ENCODE results near the gene MAU2. TPM values are rescaled to one million over a fixed set of nuclear protein-coding genes. Genes with fewer than 3 reads are reported as not detected.
"Not testable (repeated sequence)": the region's sequence is repeated elsewhere in the genome, so short reads cannot be mapped to it uniquely, and the experiment has no call there.

The MAU2 gene
- total RNA-seq, 2 experiments from 2014 or later: 67.0 to 67.4 TPM

GRCh38 chr19:19388568-19389555, 68.2 kb downstream of the MAU2 start:
- POLR2A ChIA-PET: interaction anchor here (1.1 kb wide), 1 partner anchor 16 kb away, joined by 3 read pairs; the partner anchor contains the start of gene GATAD2A
- H3K27ac Mint-ChIP-seq: peak overlapping the region; percentile 68
- ATAC-seq: no peak
- peaks cover 67% of the 10 kb centered on the region for H3K4me1 Mint-ChIP-seq (ENCODE audit: low read depth)
- peak overlapping the region; percentile 84 for H3K4me3 Mint-ChIP-seq
- H3K9me3 Mint-ChIP-seq (ENCODE audit: insufficient read depth): no peaks in the 10 kb centered on the region
- H3K27me3 Mint-ChIP-seq (ENCODE audit: low read depth): no peaks in the 10 kb centered on the region
- no peak for DNase-seq
- peaks cover 40% of the 10 kb centered on the region for H3K36me3 Mint-ChIP-seq (ENCODE audit: low read depth)
- CTCF ChIA-PET: interaction anchor here (3.4 to 4.5 kb wide), 2 partner anchors 22 to 101 kb away, joined by 11 to 24 read pairs; no protein-coding TSS in a partner anchor

- CTCF ChIA-PET: interaction anchor here (3.4 to 4.5 kb wide), 2 partner anchors 23 to 100 kb away, joined by 11 to 24 read pairs; no protein-coding TSS in a partner anchor
- Mint-ChIP-seq H3K36me3 (ENCODE audit: low read depth) (peaks cover 41% of the 10 kb centered on the region), H3K27ac (peak overlapping the region; percentile 69), H3K4me3 (peak overlapping the region; percentile 23), H3K4me1 (ENCODE audit: low read depth) (peaks cover 71% of the 10 kb centered on the region)
- not testable (repeated sequence) for ATAC-seq; H3K9me3 Mint-ChIP-seq (ENCODE audit: insufficient read depth); H3K27me3 Mint-ChIP-seq (ENCODE audit: low read depth); DNase-seq
- POLR2A ChIA-PET: interaction anchor here (1.0 to 1.1 kb wide), 2 partner anchors 16 to 17 kb away, joined by 3 to 4 read pairs; partner anchors contain the start of gene GATAD2A
Measured at GRCh38 chr19:19389683-19390082, 69.1 kb downstream of the MAU2 start.

GRCh38 chr19:19394333-19394732, 73.7 kb downstream of the MAU2 start:
- CTCF ChIA-PET: interaction anchor here (1.9 kb wide), 1 partner anchor 96 kb away, joined by 8 read pairs; no protein-coding TSS in a partner anchor
- Mint-ChIP-seq H3K36me3 (ENCODE audit: low read depth) (peaks cover 21% of the 10 kb centered on the region), H3K27ac (peak overlapping the region; percentile 84), H3K4me1 (ENCODE audit: low read depth) (peaks cover 61% of the 10 kb centered on the region)
- H3K4me3 Mint-ChIP-seq; DNase-seq; ATAC-seq; H3K27me3 Mint-ChIP-seq (ENCODE audit: low read depth); H3K9me3 Mint-ChIP-seq (ENCODE audit: insufficient read depth); POLR2A ChIA-PET: not testable (repeated sequence)

GRCh38 chr19:19399733-19400433, 79.3 kb downstream of the MAU2 start:
- Mint-ChIP-seq H3K4me3 (no peak overlapping the region), H3K36me3 (ENCODE audit: low read depth) (peaks cover 12% of the 10 kb centered on the region), H3K27me3 (ENCODE audit: low read depth) (no peaks in the 10 kb centered on the region), H3K4me1 (ENCODE audit: low read depth) (peaks cover 40% of the 10 kb centered on the region), H3K27ac (no peak overlapping the region), H3K9me3 (ENCODE audit: insufficient read depth) (no peaks in the 10 kb centered on the region)
- ChIA-PET CTCF (interaction anchor here (1.3 kb wide), 1 partner anchor 90 kb away, joined by 3 read pairs; no protein-coding TSS in a partner anchor), POLR2A (no interaction called here)
- no peak for ATAC-seq
- DNase-seq: no peak

- no peak overlapping the region for H3K4me3 Mint-ChIP-seq
- no peaks in the 10 kb centered on the region for H3K9me3 Mint-ChIP-seq (ENCODE audit: insufficient read depth)
- H3K4me1 Mint-ChIP-seq (ENCODE audit: low read depth): peaks cover 42% of the 10 kb centered on the region
- DNase-seq (no peak), ATAC-seq (no peak)
- H3K27ac Mint-ChIP-seq: peak overlapping the region; percentile 49
- no peaks in the 10 kb centered on the region for H3K27me3 Mint-ChIP-seq (ENCODE audit: low read depth)
- peaks cover 20% of the 10 kb centered on the region for H3K36me3 Mint-ChIP-seq (ENCODE audit: low read depth)
- ChIA-PET CTCF (interaction anchor here (0.9 kb wide), 1 partner anchor 88 kb away, joined by 4 read pairs; no protein-coding TSS in a partner anchor), POLR2A (no interaction called here)
Measured at GRCh38 chr19:19402656-19403372, 82.2 kb downstream of the MAU2 start.

- Mint-ChIP-seq H3K4me3 (no peak overlapping the region), H3K27ac (peak overlapping the region; percentile 49), H3K36me3 (ENCODE audit: low read depth) (peaks cover 22% of the 10 kb centered on the region), H3K27me3 (ENCODE audit: low read depth) (no peaks in the 10 kb centered on the region), H3K9me3 (ENCODE audit: insufficient read depth) (no peaks in the 10 kb centered on the region), H3K4me1 (ENCODE audit: low read depth) (peaks cover 47% of the 10 kb centered on the region)
- DNase-seq (no peak), ATAC-seq (no peak)
- ChIA-PET POLR2A (no interaction called here), CTCF (interaction anchor here (0.9 to 4.0 kb wide), 2 partner anchors 87 kb away, joined by 4 to 40 read pairs; no protein-coding TSS in a partner anchor)
Measured at GRCh38 chr19:19403373-19403901, 82.8 kb downstream of the MAU2 start.

- Mint-ChIP-seq H3K4me1 (ENCODE audit: low read depth) (peaks cover 61% of the 10 kb centered on the region), H3K9me3 (ENCODE audit: insufficient read depth) (no peaks in the 10 kb centered on the region), H3K27ac (peak within 1 kb of the TSS; percentile 93), H3K36me3 (ENCODE audit: low read depth) (peaks cover 26% of the 10 kb centered on the region), H3K4me3 (peak within 1 kb of the TSS; percentile 98), H3K27me3 (ENCODE audit: low read depth) (no peaks in the 10 kb centered on the region)
- ChIA-PET POLR2A (interaction anchor here (0.5 to 2.7 kb wide), 14 partner anchors 8 to 86 kb away, joined by 3 to 19 read pairs (median 4); no protein-coding TSS in a partner anchor), CTCF (interaction anchor here (0.7 to 4.0 kb wide), 14 partner anchors 8 to 202 kb away, joined by 3 to 40 read pairs (median 8); partner anchors contain the start of gene NR2C2AP)
- ATAC-seq: peak; percentile 80
- DNase-seq: peak; percentile 92
Measured at GRCh38 chr19:19404879-19405860, 84.5 kb downstream of the MAU2 start, which contains the start of gene GATAD2A. TSS of gene GATAD2A (plus strand) at chr19:19405675. CDS start at chr19:19465346, 59,671 bp downstream.

GRCh38 chr19:19405971-19406877, 85.6 kb downstream of the MAU2 start:
- peaks cover 72% of the 10 kb centered on the region for H3K4me1 Mint-ChIP-seq (ENCODE audit: low read depth)
- peak; percentile 56 for DNase-seq
- peaks cover 29% of the 10 kb centered on the region for H3K36me3 Mint-ChIP-seq (ENCODE audit: low read depth)
- ChIA-PET POLR2A (interaction anchor here (0.9 to 2.7 kb wide), 6 partner anchors 11 to 84 kb away, joined by 3 to 19 read pairs (median 4); no protein-coding TSS in a partner anchor), CTCF (interaction anchor here (0.8 to 4.0 kb wide), 13 partner anchors 9 to 203 kb away, joined by 3 to 40 read pairs (median 8); partner anchors contain the start of gene NR2C2AP)
- no peaks in the 10 kb centered on the region for H3K27me3 Mint-ChIP-seq (ENCODE audit: low read depth)
- H3K9me3 Mint-ChIP-seq (ENCODE audit: insufficient read depth): no peaks in the 10 kb centered on the region
- peak overlapping the region; percentile 98 for H3K4me3 Mint-ChIP-seq
- peak; percentile 28 for ATAC-seq
- H3K27ac Mint-ChIP-seq: peak overlapping the region; percentile 93
